Activated CD4-positive, alpha-beta T cell treated with anti-CD3 and anti-CD28 coated beads, Interleukin-2, amount 10 ng/mL, durations not matched to agents 7 days and 5 days (primary cell): ENCODE results near the gene NNAT. TPM values are rescaled to one million over a fixed set of nuclear protein-coding genes. Genes with fewer than 3 reads are reported as not detected.
"Not testable (repeated sequence)": the region's sequence is repeated elsewhere in the genome, so short reads cannot be mapped to it uniquely, and the experiment has no call there.

Source experiments
- CTCF ChIA-PET: fragments of 350-600 bp; sonication (Branson Sonifier 250); formaldehyde crosslinking; loops from one replicate; lab custom pipeline; 2021; ENCODE audit warnings: antibody characterized with exemption; lab: Charles Lee
- POLR2A ChIA-PET: fragments of 350-600 bp; sonication (Branson Sonifier 250); formaldehyde crosslinking; loops from one replicate; lab custom pipeline; 2021; ENCODE audit warnings: antibody characterized with exemption; lab: Charles Lee
- DNase-seq: peaks from one replicate; pipeline ENCODE4 v3.0.0-alpha.2; 2020
- H3K27ac Mint-ChIP-seq: one replicate; pipeline ENCODE4 v1.8.0; 2021; ENCODE audit warnings: mild to moderate bottlenecking, moderate library complexity, mixed read lengths
- H3K27me3 Mint-ChIP-seq: one replicate; pipeline ENCODE4 v1.8.0; 2021; ENCODE audit warnings: mixed read lengths
- H3K36me3 Mint-ChIP-seq: one replicate; pipeline ENCODE4 v1.8.0; 2021; ENCODE audit warnings: low read depth, mixed read lengths
- H3K4me1 Mint-ChIP-seq: one replicate; pipeline ENCODE4 v1.8.0; 2021; ENCODE audit warnings: mixed read lengths
- H3K4me3 Mint-ChIP-seq: one replicate; pipeline ENCODE4 v1.8.0; 2021; ENCODE audit warnings: mild to moderate bottlenecking, moderate library complexity, mixed read lengths
- H3K9me3 Mint-ChIP-seq: one replicate; pipeline ENCODE4 v1.8.0; 2021; ENCODE audit warnings: mixed read lengths
- total RNA-seq, 2 experiments: library from RNA; stranded (reverse); gene quantifications; one replicate each; pipeline ENCODE4 v1.2.3, GENCODE V29; 2021

The NNAT gene
- total RNA-seq, 2 experiments from 2014 or later, result 0.17 TPM; not detected in 1

DNA sequence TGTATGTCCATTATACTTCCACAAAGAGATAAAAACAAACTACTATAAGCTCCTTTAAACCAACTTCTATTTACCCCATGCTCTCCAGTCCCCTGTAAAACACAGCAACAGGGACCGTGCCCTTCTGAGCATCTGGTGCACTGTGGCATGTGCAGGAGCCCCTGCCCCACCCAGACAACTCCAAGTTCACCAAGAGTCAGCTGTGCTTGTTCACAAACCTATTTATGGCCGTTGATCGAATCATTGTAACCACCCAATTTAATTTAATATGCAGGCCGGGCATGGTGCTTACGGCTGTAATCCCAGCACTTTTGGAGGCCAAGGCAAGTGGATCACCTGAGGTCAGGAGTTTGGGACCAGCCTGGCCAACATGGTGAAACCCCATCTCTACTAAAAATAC is 20.3 kb downstream of the NNAT start:
- Mint-ChIP-seq H3K27me3 (peaks cover 21% of the 10 kb centered on the region), H3K4me3 (no peak overlapping the region), H3K9me3 (no peaks in the 10 kb centered on the region), H3K4me1 (no peaks in the 10 kb centered on the region), H3K27ac (no peak overlapping the region), H3K36me3 (no peaks in the 10 kb centered on the region)
- POLR2A ChIA-PET, result interaction anchor here (0.5 kb wide), 1 partner anchor 9 kb away, joined by 5 read pairs; no protein-coding TSS in a partner anchor
- CTCF ChIA-PET, result interaction anchor here (1.0 kb wide), 1 partner anchor 680 kb away, joined by 3 read pairs; no protein-coding TSS in a partner anchor
- no peak for DNase-seq

DNA sequence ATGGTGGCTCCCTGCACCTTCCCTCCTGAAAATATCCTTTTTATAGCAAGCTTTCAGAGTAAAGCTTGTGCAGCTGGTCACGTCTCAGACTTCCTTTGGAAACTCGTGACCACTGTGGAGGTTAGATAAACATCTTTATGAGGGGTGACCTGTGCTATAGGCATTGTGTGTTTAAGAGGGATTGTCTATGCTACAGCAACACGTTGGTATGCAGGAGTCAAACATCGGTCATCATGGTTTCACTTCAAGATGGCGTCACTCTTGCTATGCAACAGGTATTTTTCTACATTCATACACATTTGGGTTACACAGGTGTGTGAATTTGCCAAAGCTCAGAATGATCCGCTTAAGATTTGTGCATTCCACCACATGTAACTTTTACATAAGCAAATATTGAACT is 21.2 kb downstream of the NNAT start:
- Mint-ChIP-seq H3K4me1 (no peaks in the 10 kb centered on the region), H3K27ac (no peak overlapping the region), H3K9me3 (no peaks in the 10 kb centered on the region), H3K36me3 (no peaks in the 10 kb centered on the region), H3K4me3 (no peak overlapping the region), H3K27me3 (peaks cover 18% of the 10 kb centered on the region)
- DNase-seq, result no peak
- POLR2A ChIA-PET, result no interaction called here
- CTCF ChIA-PET, result no interaction called here

DNA sequence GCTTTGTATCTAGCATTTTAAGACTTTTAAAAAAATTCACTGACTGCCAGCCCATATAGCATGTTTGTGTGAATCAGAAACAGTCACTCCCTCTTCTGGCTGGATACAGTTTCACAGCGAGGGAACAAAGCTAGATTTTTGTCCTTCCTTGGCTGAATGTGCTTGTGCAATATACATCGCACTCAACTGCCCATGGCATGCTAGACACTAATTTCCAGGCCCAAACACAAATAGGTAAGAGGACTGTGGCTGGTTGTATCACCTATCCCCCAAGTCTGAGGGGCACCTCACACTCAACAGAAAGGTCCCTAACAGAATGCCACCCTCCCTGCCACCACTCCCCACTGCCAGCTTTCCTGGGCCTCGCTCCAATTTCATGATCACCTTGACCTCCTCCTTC is 22.8 kb downstream of the NNAT start:
- Mint-ChIP-seq H3K4me3 (no peak overlapping the region), H3K27ac (no peak overlapping the region), H3K4me1 (no peaks in the 10 kb centered on the region), H3K27me3 (peaks cover 12% of the 10 kb centered on the region), H3K36me3 (no peaks in the 10 kb centered on the region), H3K9me3 (no peaks in the 10 kb centered on the region)
- DNase-seq, result no peak
- ChIA-PET POLR2A (no interaction called here), CTCF (no interaction called here)

DNA sequence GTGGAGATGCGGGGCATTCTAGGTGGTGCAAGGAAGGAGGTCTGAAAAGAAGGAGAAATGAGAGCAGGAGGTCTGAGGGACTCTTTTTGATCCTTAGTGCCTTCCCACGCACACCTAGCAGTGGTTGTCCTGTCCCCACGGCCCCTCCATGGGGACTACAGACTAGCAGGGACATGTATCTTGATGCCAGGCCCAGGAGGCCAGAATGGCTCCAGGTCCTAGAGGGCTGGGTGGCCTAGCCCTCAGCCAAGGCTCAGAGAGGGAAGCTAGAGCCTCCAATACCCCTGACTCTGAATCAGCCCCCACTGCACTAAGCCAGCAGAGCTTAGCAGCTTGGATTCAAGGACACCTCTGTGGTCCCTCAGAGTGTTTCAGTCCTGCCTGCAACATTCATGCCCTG is 23.3 kb downstream of the NNAT start:
- Mint-ChIP-seq H3K36me3 (no peaks in the 10 kb centered on the region), H3K27ac (no peak overlapping the region), H3K27me3 (peaks cover 8% of the 10 kb centered on the region), H3K4me1 (no peaks in the 10 kb centered on the region), H3K4me3 (no peak overlapping the region), H3K9me3 (no peaks in the 10 kb centered on the region)
- ChIA-PET POLR2A (no interaction called here), CTCF (no interaction called here)
- DNase-seq, result no peak

DNA sequence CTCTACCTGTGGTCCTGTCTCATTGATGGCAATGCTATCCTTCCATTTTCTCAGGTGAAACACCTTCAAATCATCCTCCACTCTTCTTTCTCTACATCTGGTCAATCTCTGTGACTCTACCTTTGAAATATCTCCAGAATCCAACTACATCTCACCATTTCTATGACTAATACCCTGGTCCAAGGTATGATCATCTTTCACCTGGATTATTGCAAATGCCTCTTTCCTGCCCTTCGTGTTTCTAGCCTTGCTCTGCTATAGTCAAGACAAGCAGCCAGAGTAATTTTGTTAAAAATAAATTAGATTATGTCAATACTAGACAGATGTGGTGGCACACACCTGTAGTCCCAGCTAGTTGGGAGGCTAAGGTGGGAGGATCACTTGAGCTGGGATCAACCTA is 24.5 kb downstream of the NNAT start:
- no peak overlapping the region for H3K27ac Mint-ChIP-seq
- H3K4me3 Mint-ChIP-seq, result no peak overlapping the region
- H3K36me3 Mint-ChIP-seq, result no peaks in the 10 kb centered on the region
- no peak for DNase-seq
- H3K27me3 Mint-ChIP-seq, result peaks cover 4% of the 10 kb centered on the region
- POLR2A ChIA-PET, result no interaction called here
- CTCF ChIA-PET, result no interaction called here
- no peaks in the 10 kb centered on the region for H3K4me1 Mint-ChIP-seq
- H3K9me3 Mint-ChIP-seq, result no peaks in the 10 kb centered on the region

DNA sequence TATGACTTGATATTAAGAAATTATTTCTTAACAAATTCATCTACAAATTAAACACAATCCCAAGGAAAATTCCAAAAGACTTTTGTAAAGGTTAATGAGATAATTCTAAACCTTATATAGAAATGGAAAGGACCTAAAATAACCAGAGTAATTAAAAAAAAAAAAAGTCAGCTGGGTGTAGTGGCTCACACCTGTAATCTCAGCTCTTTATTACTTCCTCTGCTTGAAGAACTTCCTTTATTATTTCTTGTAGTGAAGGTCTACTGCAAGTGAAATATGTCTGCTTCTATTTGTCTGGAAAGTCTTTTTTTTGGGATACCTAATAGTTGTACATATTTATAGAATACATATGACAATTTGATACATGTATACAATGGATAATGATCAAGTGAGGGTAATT is 26.9 kb downstream of the NNAT start:
- CTCF ChIA-PET, result no interaction called here
- no peak overlapping the region for H3K27ac Mint-ChIP-seq
- H3K9me3 Mint-ChIP-seq, result no peaks in the 10 kb centered on the region
- POLR2A ChIA-PET, result no interaction called here
- H3K36me3 Mint-ChIP-seq, result no peaks in the 10 kb centered on the region
- H3K4me3 Mint-ChIP-seq, result no peak overlapping the region
- peaks cover 10% of the 10 kb centered on the region for H3K27me3 Mint-ChIP-seq
- DNase-seq, result no peak
- H3K4me1 Mint-ChIP-seq, result no peaks in the 10 kb centered on the region

DNA sequence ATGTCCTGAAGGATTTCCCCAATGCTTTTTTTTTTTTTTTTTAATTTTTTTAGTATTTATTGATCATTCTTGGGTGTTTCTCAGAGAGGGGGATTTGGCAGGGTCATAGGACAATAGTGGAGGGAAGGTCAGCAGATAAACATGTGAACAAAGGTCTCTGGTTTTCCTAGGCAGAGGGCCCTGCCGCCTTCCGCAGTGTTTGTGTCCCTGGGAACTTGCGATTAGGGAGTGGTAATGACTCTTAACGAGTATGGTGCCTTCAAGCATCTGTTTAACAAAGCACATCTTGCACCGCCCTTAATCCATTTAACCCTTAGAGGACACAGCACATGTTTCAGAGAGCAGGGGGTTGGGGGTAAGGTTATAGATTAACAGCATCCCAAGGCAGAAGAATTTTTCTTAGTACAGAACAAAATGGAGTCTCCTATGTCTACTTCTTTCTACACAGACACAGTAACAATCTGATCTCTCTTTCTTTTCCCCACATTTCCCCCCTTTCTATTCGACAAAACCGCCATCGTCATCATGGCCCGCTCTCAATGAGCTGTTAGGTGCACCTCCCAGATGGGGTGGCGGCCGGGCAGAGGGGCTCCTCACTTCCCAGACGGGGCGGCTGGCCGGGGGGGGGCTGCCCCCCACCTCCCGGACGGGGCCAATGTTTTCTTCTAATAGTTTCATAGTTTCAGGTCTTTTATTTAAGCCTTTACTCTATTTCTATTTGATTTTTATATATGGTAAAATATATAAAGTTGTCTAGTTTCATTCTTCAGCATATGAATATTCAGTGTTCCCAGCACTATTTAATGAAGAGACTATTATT is 29.3 kb downstream of the NNAT start:
- ChIA-PET POLR2A (interaction anchor here (0.7 kb wide), 1 partner anchor 9 kb away, joined by 5 read pairs; no protein-coding TSS in a partner anchor), CTCF (interaction anchor here (0.6 kb wide), 1 partner anchor 254 kb away, joined by 3 read pairs; no protein-coding TSS in a partner anchor)
- DNase-seq, H3K36me3 Mint-ChIP-seq, H3K9me3 Mint-ChIP-seq, H3K4me3 Mint-ChIP-seq, H3K27ac Mint-ChIP-seq, H3K4me1 Mint-ChIP-seq: not testable (repeated sequence)
- H3K27me3 Mint-ChIP-seq, result peaks cover 14% of the 10 kb centered on the region

DNA sequence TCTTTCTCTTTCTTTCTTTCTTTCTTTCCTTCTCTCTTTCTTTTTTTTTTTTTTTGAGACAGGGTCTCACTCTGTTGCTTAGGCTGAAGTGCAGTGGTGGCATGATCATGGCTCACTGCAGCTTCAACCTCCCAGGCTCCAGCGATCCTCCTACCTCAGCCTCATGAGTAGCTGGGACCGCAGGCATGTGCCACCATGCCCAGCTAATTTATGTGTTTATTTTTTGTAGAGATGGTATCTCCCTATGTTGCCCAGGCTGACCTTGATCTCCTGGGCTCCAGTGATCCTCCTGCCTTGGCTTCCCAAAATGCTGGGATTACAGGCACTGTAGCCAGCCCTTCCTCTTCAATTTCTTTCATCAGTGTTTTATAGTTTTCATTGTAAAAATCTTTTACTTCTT is 30.6 kb downstream of the NNAT start:
- CTCF ChIA-PET, result interaction anchor here (0.7 kb wide), 1 partner anchor 43 kb away, joined by 3 read pairs; no protein-coding TSS in a partner anchor
- H3K27me3 Mint-ChIP-seq, result peaks cover 10% of the 10 kb centered on the region
- H3K9me3 Mint-ChIP-seq, H3K27ac Mint-ChIP-seq, H3K36me3 Mint-ChIP-seq, H3K4me1 Mint-ChIP-seq, H3K4me3 Mint-ChIP-seq, DNase-seq, POLR2A ChIA-PET: not testable (repeated sequence)

DNA sequence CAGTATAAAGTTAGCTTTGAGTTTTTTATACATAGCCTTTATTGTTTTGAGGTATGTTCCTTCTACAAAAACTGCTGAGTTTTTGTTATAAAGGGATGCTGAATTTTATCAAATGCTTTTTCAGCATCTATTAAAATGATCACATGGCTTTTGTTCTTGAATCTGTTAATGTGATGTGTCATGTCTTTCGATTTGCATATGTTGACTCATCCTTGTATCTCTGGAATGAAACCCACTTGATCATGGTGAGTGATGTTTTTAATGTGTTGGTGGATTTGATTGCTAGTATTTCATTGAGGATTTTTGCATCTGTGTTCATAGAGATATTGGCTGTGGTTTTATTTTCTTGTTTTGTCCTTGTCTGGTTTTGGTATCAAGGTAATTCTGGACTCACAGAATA is 31.4 kb downstream of the NNAT start:
- ChIA-PET POLR2A (no interaction called here), CTCF (no interaction called here)
- Mint-ChIP-seq H3K4me1 (no peaks in the 10 kb centered on the region), H3K4me3 (no peak overlapping the region), H3K27me3 (peaks cover 10% of the 10 kb centered on the region), H3K9me3 (no peaks in the 10 kb centered on the region), H3K27ac (no peak overlapping the region), H3K36me3 (no peaks in the 10 kb centered on the region)
- no peak for DNase-seq

DNA sequence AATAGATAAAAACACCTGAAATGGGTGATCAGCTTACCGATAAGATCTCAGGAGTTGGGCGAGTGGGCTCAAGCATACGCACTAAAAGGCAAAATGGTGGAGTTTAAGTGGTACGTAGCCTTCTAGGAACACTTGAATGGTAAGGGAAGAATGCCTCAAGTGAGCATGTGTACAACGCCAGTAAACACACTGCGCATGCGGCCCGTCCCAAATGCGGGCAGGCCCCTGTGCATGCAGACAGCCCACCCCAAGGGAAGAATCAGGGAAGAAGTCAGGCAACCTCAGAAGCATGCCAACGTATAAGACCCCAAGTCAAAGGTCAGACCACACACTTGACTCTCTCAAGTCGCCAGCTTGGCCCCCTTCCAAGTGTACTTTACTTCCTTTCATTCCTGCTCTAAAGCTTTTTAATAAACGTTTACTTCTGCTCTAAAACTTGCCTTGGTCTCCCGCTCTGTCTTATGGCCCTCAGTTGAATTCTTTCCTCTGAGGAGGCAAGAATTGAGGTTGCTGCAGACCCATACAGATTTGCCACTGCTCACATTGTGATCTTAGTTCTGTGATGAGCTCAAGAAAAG is 33.8 kb downstream of the NNAT start:
- CTCF ChIA-PET, result interaction anchor here (0.6 to 1.8 kb wide), 3 partner anchors 11 to 1276 kb away, joined by 3 read pairs; no protein-coding TSS in a partner anchor
- DNase-seq, H3K4me1 Mint-ChIP-seq, H3K9me3 Mint-ChIP-seq, POLR2A ChIA-PET, H3K27ac Mint-ChIP-seq, H3K36me3 Mint-ChIP-seq, H3K4me3 Mint-ChIP-seq: not testable (repeated sequence)
- H3K27me3 Mint-ChIP-seq, result peaks cover 10% of the 10 kb centered on the region

DNA sequence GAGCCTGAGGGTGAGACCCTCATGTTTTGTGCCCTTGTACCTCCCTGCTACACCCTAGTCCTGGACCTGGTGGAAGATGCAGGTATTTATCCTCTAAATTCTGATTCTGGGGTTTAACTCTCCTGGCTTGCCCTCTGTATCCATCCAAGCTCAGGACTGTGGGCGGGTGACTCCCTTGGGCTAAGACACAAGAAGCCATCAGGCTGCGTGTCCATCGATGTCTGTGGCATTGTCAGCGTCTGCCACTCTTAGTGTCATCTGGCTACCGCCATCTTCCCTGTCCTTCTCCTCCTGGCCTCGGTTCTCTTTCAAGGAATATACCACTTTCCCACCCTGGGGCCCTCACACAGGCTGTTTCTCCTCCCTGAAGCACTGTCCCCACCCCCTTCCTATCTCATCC is 35.5 kb downstream of the NNAT start:
- Mint-ChIP-seq H3K36me3 (no peaks in the 10 kb centered on the region), H3K27me3 (peaks cover 12% of the 10 kb centered on the region), H3K27ac (no peak overlapping the region), H3K4me1 (no peaks in the 10 kb centered on the region), H3K9me3 (no peaks in the 10 kb centered on the region), H3K4me3 (no peak overlapping the region)
- CTCF ChIA-PET, result no interaction called here
- POLR2A ChIA-PET, result no interaction called here
- no peak for DNase-seq

DNA sequence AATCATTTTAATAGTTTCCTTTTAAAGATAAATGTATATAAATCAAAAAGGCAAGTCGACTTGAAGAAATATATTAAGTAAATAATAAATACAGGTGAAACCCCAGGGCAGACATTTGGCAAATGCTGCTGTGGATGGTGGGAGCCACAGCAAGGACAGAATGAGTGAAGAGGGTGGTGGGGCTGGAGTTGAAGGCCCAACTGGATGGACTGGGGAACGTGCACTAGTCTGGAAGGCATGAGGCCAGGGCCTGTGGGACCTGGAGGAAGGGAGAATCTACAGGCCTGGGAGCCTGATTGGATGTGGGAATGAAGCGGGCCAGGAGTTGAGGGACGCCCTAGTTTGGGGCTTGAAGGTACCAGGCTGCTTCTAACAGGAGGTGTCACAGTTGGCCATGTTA is 37.3 kb downstream of the NNAT start:
- DNase-seq, result no peak
- ChIA-PET CTCF (no interaction called here), POLR2A (no interaction called here)
- H3K4me3 Mint-ChIP-seq, result no peak overlapping the region
- no peak overlapping the region for H3K27ac Mint-ChIP-seq
- no peaks in the 10 kb centered on the region for H3K4me1 Mint-ChIP-seq
- no peaks in the 10 kb centered on the region for H3K9me3 Mint-ChIP-seq
- no peaks in the 10 kb centered on the region for H3K36me3 Mint-ChIP-seq
- H3K27me3 Mint-ChIP-seq, result peaks cover 13% of the 10 kb centered on the region

DNA sequence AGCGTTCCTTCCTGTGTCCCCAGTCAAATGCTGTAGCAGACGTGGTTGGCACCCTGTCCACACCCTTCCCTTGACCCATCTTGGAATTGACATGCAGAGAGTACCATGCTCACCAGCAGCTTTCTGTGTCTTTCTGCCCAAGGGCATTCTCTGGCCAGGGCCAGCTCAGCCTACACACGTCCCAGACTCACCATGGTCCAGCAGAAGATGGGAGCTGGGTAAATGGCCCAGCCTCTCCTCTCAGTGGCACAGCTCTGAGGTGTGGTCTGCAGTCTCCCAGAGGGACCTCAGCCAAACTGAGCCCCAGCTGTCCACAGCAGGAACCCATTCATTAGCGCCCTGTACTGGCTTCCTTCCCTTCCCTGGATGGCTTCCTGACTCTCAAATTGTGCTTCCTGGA is 37.7 kb downstream of the NNAT start:
- ChIA-PET POLR2A (no interaction called here), CTCF (no interaction called here)
- no peaks in the 10 kb centered on the region for H3K36me3 Mint-ChIP-seq
- H3K27me3 Mint-ChIP-seq, result peaks cover 17% of the 10 kb centered on the region
- H3K27ac Mint-ChIP-seq, result no peak overlapping the region
- no peak for DNase-seq
- no peaks in the 10 kb centered on the region for H3K9me3 Mint-ChIP-seq
- no peak overlapping the region for H3K4me3 Mint-ChIP-seq
- no peaks in the 10 kb centered on the region for H3K4me1 Mint-ChIP-seq
